HG02678 (cell line): ENCODE results near the gene ULK3.

ENCODE experiments used
- ATAC-seq: cut with Tn5 transposase; IDR thresholded peaks from one replicate; pipeline ENCODE4 v1.9.1; 2021; ENCODE audit warnings: mild to moderate bottlenecking, moderate library complexity; ENCODE audit not compliant: unreplicated experiment

ULK3 gene

GRCh38 chr15:74800559-74801094 lies 42.3 kb downstream of the ULK3 start:
- no peak for ATAC-seq

- peak; percentile 78 for ATAC-seq
Measured at GRCh38 chr15:74799856-74800558, 42.9 kb downstream of the ULK3 start.

- no peak for ATAC-seq
Measured at GRCh38 chr15:74799255-74799855, 43.6 kb downstream of the ULK3 start.

GRCh38 chr15:74798388-74799254 lies 44.3 kb downstream of the ULK3 start:
- ATAC-seq = no peak

GRCh38 chr15:74795966-74796625 lies 46.9 kb downstream of the ULK3 start:
- no peak for ATAC-seq

GRCh38 chr15:74794970-74795349 lies 48.0 kb downstream of the ULK3 start:
- ATAC-seq = no peak

- ATAC-seq = no peak
Measured at GRCh38 chr15:74794248-74794969, 48.5 kb downstream of the ULK3 start.

GRCh38 chr15:74793135-74794028 lies 49.6 kb downstream of the ULK3 start:
- no peak for ATAC-seq

GRCh38 chr15:74792227-74793016 lies 50.5 kb downstream of the ULK3 start:
- no peak for ATAC-seq

GRCh38 chr15:74791667-74792066 lies 51.3 kb downstream of the ULK3 start:
- ATAC-seq = no peak

- no peak for ATAC-seq
Measured at GRCh38 chr15:74791007-74791406, 51.9 kb downstream of the ULK3 start.

GRCh38 chr15:74790080-74790916 lies 52.7 kb downstream of the ULK3 start:
- no peak for ATAC-seq

- no peak for ATAC-seq
Measured at GRCh38 chr15:74789741-74790079, 53.2 kb downstream of the ULK3 start.

GRCh38 chr15:74789171-74789631 lies 53.8 kb downstream of the ULK3 start:
- ATAC-seq = no peak

- peak; percentile 38 for ATAC-seq
Measured at GRCh38 chr15:74788683-74789151, 54.2 kb downstream of the ULK3 start.

- no peak for ATAC-seq
Measured at GRCh38 chr15:74788042-74788682, 54.8 kb downstream of the ULK3 start.
